Left ventricle myocardium inferior (tissue), 1 donor: ENCODE data around the gene PEF1. TPM values are rescaled to one million over a fixed set of nuclear protein-coding genes. Genes with fewer than 3 reads are reported as not detected.

ENCODE experiments used
- DNase-seq: peaks from one replicate; pipeline ENCODE4 v3.0.0-alpha.2; 2020
- H3K27ac ChIP-seq: fragments of 200-600 bp; replicated peaks from 2 replicates; pipeline ENCODE4 v1.8.0; 2021
- H3K27me3 ChIP-seq: fragments of 200-600 bp; 2 replicates; pipeline ENCODE4 v1.8.0; 2021; ENCODE audit warnings: low read depth
- H3K36me3 ChIP-seq: fragments of 200-600 bp; 2 replicates; pipeline ENCODE4 v1.8.0; 2021
- H3K4me1 ChIP-seq: fragments of 200-600 bp; 2 replicates; pipeline ENCODE4 v1.8.0; 2021
- H3K4me3 ChIP-seq: fragments of 200-600 bp; 2 replicates; pipeline ENCODE4 v1.8.0; 2021; ENCODE audit warnings: mild to moderate bottlenecking, moderate library complexity
- H3K9me3 ChIP-seq: fragments of 200-600 bp; replicated peaks from 2 replicates; pipeline ENCODE4 v1.8.0; 2021
- CTCF ChIP-seq: fragments of 200-600 bp; IDR thresholded peaks from 2 replicates; pipeline ENCODE4 v1.8.0; 2021; ENCODE audit warnings: antibody characterized with exemption, mild to moderate bottlenecking, borderline replicate concordance
- intact Hi-C: fragments of 100-400 bp; cut with micrococcal nuclease; formaldehyde crosslinking; loops from one replicate; pipeline ENCODE4 v1.11.0; 2022
- total RNA-seq: library from RNA; stranded (reverse); fragmentation: NEBNext Ultra II Directional; extraction: Animal tissue kit (Norgen Biotek cat#: 25700); gene quantifications from one replicate; pipeline ENCODE4 v1.2.1, GENCODE V29; 2021
- donor health status: DM: no; HTN: yes; CAD: no; lungs with severe emphysema.

Gene PEF1
- total RNA-seq, 1 donor from 2014 or later, result 36.4 TPM

- no peak for DNase-seq
- no peak for TF ChIP-seq CTCF
- Histone ChIP-seq H3K4me1 (no peaks in the 10 kb centered on the region), H3K36me3 (peaks cover 7% of the 10 kb centered on the region), H3K4me3 (no peak overlapping the region), H3K27me3 (no peaks in the 10 kb centered on the region), H3K27ac (no peak overlapping the region), H3K9me3 (no peaks in the 10 kb centered on the region)
- intact Hi-C loops, result no loop called here
These were observed 15.2 kb upstream of the PEF1 start for GRCh38 chr1:31659889-31660288.

GRCh38 chr1:31658721-31659120 lies 14.0 kb upstream of the PEF1 start:
- no peak for TF ChIP-seq CTCF
- Histone ChIP-seq H3K27ac (no peak overlapping the region), H3K9me3 (no peaks in the 10 kb centered on the region), H3K4me3 (no peak overlapping the region), H3K4me1 (no peaks in the 10 kb centered on the region), H3K36me3 (peaks cover 7% of the 10 kb centered on the region), H3K27me3 (no peaks in the 10 kb centered on the region)
- intact Hi-C loops, result no loop called here
- DNase-seq, result no peak

GRCh38 chr1:31657972-31658510 lies 13.4 kb upstream of the PEF1 start:
- no peak for TF ChIP-seq CTCF
- Histone ChIP-seq H3K4me3 (no peak overlapping the region), H3K36me3 (peaks cover 7% of the 10 kb centered on the region), H3K9me3 (no peaks in the 10 kb centered on the region), H3K27me3 (no peaks in the 10 kb centered on the region), H3K4me1 (no peaks in the 10 kb centered on the region), H3K27ac (no peak overlapping the region)
- DNase-seq, result no peak
- intact Hi-C loops, result no loop called here

- Histone ChIP-seq H3K36me3 (peaks cover 7% of the 10 kb centered on the region), H3K27ac (no peak overlapping the region), H3K9me3 (no peaks in the 10 kb centered on the region), H3K27me3 (no peaks in the 10 kb centered on the region), H3K4me1 (no peaks in the 10 kb centered on the region), H3K4me3 (no peak overlapping the region)
- intact Hi-C loops, result no loop called here
- DNase-seq, result no peak
- TF ChIP-seq CTCF, result no peak
These were observed 12.5 kb upstream of the PEF1 start for GRCh38 chr1:31657020-31657804.

GRCh38 chr1:31655756-31656155 lies 11.1 kb upstream of the PEF1 start:
- Histone ChIP-seq H3K27ac (no peak overlapping the region), H3K36me3 (peaks cover 7% of the 10 kb centered on the region), H3K4me3 (no peak overlapping the region), H3K4me1 (peaks cover 11% of the 10 kb centered on the region), H3K9me3 (no peaks in the 10 kb centered on the region), H3K27me3 (no peaks in the 10 kb centered on the region)
- intact Hi-C loops, result no loop called here
- DNase-seq, result no peak
- TF ChIP-seq CTCF, result no peak
